Measurements from ENCODE around the gene TRAK2.

- TF ChIP-seq CTCF (IDR thresholded peaks at IDR 0.05) = no peak
- no peak for TF ChIP-seq POLR2A (IDR thresholded peaks at IDR 0.05)
- TF ChIP-seq POLR2AphosphoS5 (IDR thresholded peaks at IDR 0.05) = peak in 1 of 3 donors; percentile 13
Measured at GRCh38 chr2:201411421-201411820, 39.8 kb downstream of the TRAK2 start.
